HCT116 (cell line): ENCODE results near the gene HNRNPUL2. TPM values are rescaled to one million over a fixed set of nuclear protein-coding genes. Genes with fewer than 3 reads are reported as not detected.
A peak's percentile ranks its signal among the peaks of the same experiment; 100 is the strongest.

ENCODE experiments used
- ATAC-seq: fragments of 200-7000 bp; cut with Tn5 transposase; 2 replicates; pipeline ENCODE4 v1.9.1; 2020; ENCODE audit warnings: mild to moderate bottlenecking, moderate library complexity
- BruUV-seq: library from RNA; stranded (reverse); fragments of 400-500 nt; replicated peaks from 2 replicates; lab custom pipeline; 2021; lab: Mats Ljungman, UMichigan
- CTCF ChIA-PET: fragments of 300-600 bp; sonication (Branson Sonifier 250); formaldehyde crosslinking; loops from one replicate; lab custom pipeline; 2021; ENCODE audit warnings: antibody characterized with exemption; lab: Charles Lee
- POLR2A ChIA-PET: fragments of 300-600, 350-600 bp; sonication (Branson Sonifier 250); formaldehyde crosslinking; loops from one replicate; lab custom pipeline; 2021; ENCODE audit warnings: antibody characterized with exemption; lab: Charles Lee
- RAD21 ChIA-PET, 2 experiments: fragments of 300-600 bp; sonication (Branson Sonifier 250); formaldehyde crosslinking; loops; one replicate each; lab custom pipeline; 2023; ENCODE audit warnings: low total read pairs in 2 of 2; ENCODE audit not compliant: uncharacterized antibody in 2 of 2, unreplicated experiment in 2 of 2, low non-redundant PET in 1 of 2; lab: Charles Lee
- DNase-seq: peaks from one replicate; pipeline ENCODE4 v3.0.0-alpha.2; 2010; ENCODE audit warnings: low read depth, low spot score
- H2AFZ ChIP-seq: fragments of 200-600 bp; shearing (Covaris generic), sonication (generic); 2 replicates; pipeline ENCODE4 v1.6.1; 2017; ENCODE audit warnings: low read depth, mixed run types, mixed read lengths, antibody characterized with exemption, low read length; ENCODE audit not compliant: poor library complexity, severe bottlenecking
- H3K27ac ChIP-seq: 2 replicates; pipeline ENCODE4 v1.5.1; 2012; ENCODE audit warnings: low read depth, low read length
- H3K27me3 ChIP-seq: fragments of 200-600 bp; sonication (generic); 2 replicates; pipeline ENCODE4 v1.6.1; 2016; ENCODE audit warnings: mixed run types, low read length, mixed read lengths; ENCODE audit not compliant: insufficient read depth
- H3K36me3 ChIP-seq, 2 experiments: fragments of 200-500 bp in 1 of 2; fragments of 200-600 bp in 1 of 2; sonication (Bioruptor generic) in 1 of 2; sonication (generic) in 1 of 2; 2 replicates each; pipeline versions ENCODE4 v1.5.1 to v1.6.1; 2014 to 2016; ENCODE audit warnings: low read length in 2 of 2, inconsistent platforms in 1 of 2, mixed read lengths in 1 of 2, mixed run types in 1 of 2; ENCODE audit not compliant: insufficient read depth in 2 of 2, control insufficient read depth in 1 of 2
- H3K4me1 ChIP-seq, 2 experiments: fragments of 200-600 bp in 1 of 2; sonication (generic) in 1 of 2; 2 replicates each; pipeline versions ENCODE4 v1.5.1 to v1.6.1; 2012 to 2017; ENCODE audit warnings: low read length in 2 of 2, inconsistent platforms in 1 of 2, mild to moderate bottlenecking in 1 of 2, mixed read lengths in 1 of 2, mixed run types in 1 of 2, moderate library complexity in 1 of 2; ENCODE audit not compliant: insufficient read depth in 2 of 2, control insufficient read depth in 1 of 2
- H3K4me2 ChIP-seq: fragments of 200-600 bp; sonication (generic); 2 replicates; pipeline ENCODE4 v1.6.1; 2017; ENCODE audit warnings: mixed run types, low read length, mixed read lengths
- H3K4me3 ChIP-seq, 2 experiments: fragments of 200-600 bp in 1 of 2; sonication (generic) in 1 of 2; replicated peaks in 1 of 2; 2 replicates each; pipeline ENCODE4 v1.5.1; 2011 to 2016; ENCODE audit warnings: low read length in 2 of 2, control low read depth in 1 of 2, low read depth in 1 of 2, mild to moderate bottlenecking in 1 of 2, mixed read lengths in 1 of 2, mixed run types in 1 of 2
- H3K79me2 ChIP-seq: fragments of 200-600 bp; sonication (generic); 2 replicates; pipeline ENCODE4 v1.6.1; 2017; ENCODE audit warnings: mild to moderate bottlenecking, mixed run types, low read length, moderate library complexity, mixed read lengths; ENCODE audit not compliant: insufficient read depth
- H3K9ac ChIP-seq: fragments of 200-600 bp; sonication (generic); 2 replicates; pipeline ENCODE4 v1.6.1; 2016; ENCODE audit warnings: low read length, mixed read lengths
- H3K9me2 ChIP-seq: fragments of 200-600 bp; sonication (generic), shearing (Covaris generic); 2 replicates; pipeline ENCODE4 v1.6.1; 2017; ENCODE audit warnings: mixed run types, mild to moderate bottlenecking, moderate library complexity; ENCODE audit not compliant: insufficient read depth
- H3K9me3 ChIP-seq, 2 experiments: fragments of 200-500 bp in 1 of 2; fragments of 200-600 bp in 1 of 2; sonication (Bioruptor generic) in 1 of 2; sonication (generic) in 1 of 2; 2 replicates each; pipeline ENCODE4 v1.6.1; 2014 to 2017; ENCODE audit warnings: low read length in 2 of 2, mixed read lengths in 2 of 2, inconsistent platforms in 1 of 2, low read depth in 1 of 2, mild to moderate bottlenecking in 1 of 2, mixed run types in 1 of 2, moderate library complexity in 1 of 2; ENCODE audit not compliant: control insufficient read depth in 1 of 2, insufficient read depth in 1 of 2
- H4K20me1 ChIP-seq: fragments of 200-600 bp; sonication (generic), shearing (Covaris generic); 2 replicates; pipeline ENCODE4 v1.6.1; 2017; ENCODE audit warnings: mixed run types, mild to moderate bottlenecking, moderate library complexity; ENCODE audit not compliant: insufficient read depth
- EGR1 ChIP-seq: IDR thresholded peaks from 2 replicates; pipeline ENCODE4 v1.6.1; 2012; ENCODE audit warnings: low read depth
- ELF1 ChIP-seq: IDR thresholded peaks from 2 replicates; pipeline ENCODE4 v1.6.1; 2012; ENCODE audit warnings: low read depth, borderline replicate concordance
- FOSL1 ChIP-seq: IDR thresholded peaks from 2 replicates; pipeline ENCODE4 v1.6.1; 2012; ENCODE audit warnings: low read depth
- RAD21 ChIP-seq: IDR thresholded peaks from 2 replicates; pipeline ENCODE4 v1.6.1; 2012; ENCODE audit warnings: low read depth, mild to moderate bottlenecking
- SP1 ChIP-seq: IDR thresholded peaks from 2 replicates; pipeline ENCODE4 v1.6.1; 2012; ENCODE audit warnings: low read depth
- YY1 ChIP-seq: IDR thresholded peaks from 2 replicates; pipeline ENCODE4 v1.6.1; 2011; ENCODE audit warnings: low read length, low read depth, moderate library complexity, mild to moderate bottlenecking; ENCODE audit not compliant: insufficient replicate concordance; ENCODE audit errors: extremely low read depth
- intact Hi-C: fragments of 100-400 bp; cut with micrococcal nuclease; formaldehyde crosslinking; loops from 2 replicates; pipeline ENCODE4 v1.10.0; 2022
- total RNA-seq: library from RNA; stranded (reverse); gene quantifications from one replicate; pipeline ENCODE4 v1.2.1, GENCODE V29; 2021; ENCODE audit not compliant: unreplicated experiment
- TF ChIP-seq, protein P1 (sequence below): IDR thresholded peaks from 2 replicates; pipeline ENCODE4 v1.6.1; 2012; ENCODE audit warnings: low read depth
- TF ChIP-seq, protein P2 (sequence below), 3 experiments: fragments of 200-600 bp in 1 of 3; sonication (generic) in 1 of 3; IDR thresholded peaks in 2 of 3; conservative IDR thresholded peaks in 1 of 3; 2 replicates each; pipeline ENCODE4 v1.5.1; 2012 to 2017; ENCODE audit warnings: low read depth in 2 of 3, low read length in 2 of 3, antibody characterized with exemption in 1 of 3, borderline replicate concordance in 1 of 3, control low read depth in 1 of 3, mild to moderate bottlenecking in 1 of 3, mixed read lengths in 1 of 3, mixed run types in 1 of 3, moderate library complexity in 1 of 3; ENCODE audit not compliant: insufficient read depth in 1 of 3

The HNRNPUL2 gene
- total RNA-seq, 1 experiment from 2014 or later, result 45.8 TPM

DNA sequence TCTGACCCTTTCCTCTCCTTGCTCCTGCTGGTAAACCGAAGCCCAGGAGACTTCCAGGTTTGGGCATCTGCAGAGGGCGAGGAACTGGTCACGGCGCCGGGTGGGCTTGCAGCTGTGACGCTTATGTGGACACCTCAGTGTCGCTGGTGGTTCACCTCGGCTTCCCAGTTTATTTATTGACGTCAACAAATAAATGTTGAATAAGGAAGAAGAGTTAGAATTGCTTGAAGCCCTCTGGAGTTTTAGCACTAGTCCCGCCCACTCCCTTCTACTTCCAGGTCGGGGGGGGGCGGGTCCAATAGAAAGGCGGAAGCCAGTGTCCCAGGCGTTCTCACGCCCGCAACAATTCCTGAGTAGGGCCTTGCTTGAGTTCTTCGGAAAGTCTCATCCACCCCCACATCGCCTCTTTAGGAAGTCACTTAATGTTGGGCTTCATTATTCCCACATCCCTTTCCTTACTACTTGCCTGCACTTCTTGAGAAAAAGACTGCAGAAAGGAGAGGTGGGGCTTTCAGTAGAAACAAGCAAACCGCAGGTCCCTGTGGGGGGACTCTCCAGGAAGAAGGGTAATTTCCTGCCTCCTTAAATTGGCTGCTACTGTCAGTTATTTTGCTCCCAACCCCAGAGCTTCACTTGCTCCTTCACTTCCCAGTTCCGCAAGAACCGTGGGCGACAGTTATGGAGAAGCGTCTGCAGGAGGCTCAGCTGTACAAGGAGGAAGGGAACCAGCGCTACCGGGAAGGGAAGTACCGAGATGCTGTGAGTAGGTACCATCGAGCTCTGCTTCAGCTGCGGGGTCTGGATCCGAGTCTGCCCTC is 1.1 kb upstream of the HNRNPUL2 start, which contains the start of gene TTC9C (continued):
- TF ChIP-seq, protein P1, sequence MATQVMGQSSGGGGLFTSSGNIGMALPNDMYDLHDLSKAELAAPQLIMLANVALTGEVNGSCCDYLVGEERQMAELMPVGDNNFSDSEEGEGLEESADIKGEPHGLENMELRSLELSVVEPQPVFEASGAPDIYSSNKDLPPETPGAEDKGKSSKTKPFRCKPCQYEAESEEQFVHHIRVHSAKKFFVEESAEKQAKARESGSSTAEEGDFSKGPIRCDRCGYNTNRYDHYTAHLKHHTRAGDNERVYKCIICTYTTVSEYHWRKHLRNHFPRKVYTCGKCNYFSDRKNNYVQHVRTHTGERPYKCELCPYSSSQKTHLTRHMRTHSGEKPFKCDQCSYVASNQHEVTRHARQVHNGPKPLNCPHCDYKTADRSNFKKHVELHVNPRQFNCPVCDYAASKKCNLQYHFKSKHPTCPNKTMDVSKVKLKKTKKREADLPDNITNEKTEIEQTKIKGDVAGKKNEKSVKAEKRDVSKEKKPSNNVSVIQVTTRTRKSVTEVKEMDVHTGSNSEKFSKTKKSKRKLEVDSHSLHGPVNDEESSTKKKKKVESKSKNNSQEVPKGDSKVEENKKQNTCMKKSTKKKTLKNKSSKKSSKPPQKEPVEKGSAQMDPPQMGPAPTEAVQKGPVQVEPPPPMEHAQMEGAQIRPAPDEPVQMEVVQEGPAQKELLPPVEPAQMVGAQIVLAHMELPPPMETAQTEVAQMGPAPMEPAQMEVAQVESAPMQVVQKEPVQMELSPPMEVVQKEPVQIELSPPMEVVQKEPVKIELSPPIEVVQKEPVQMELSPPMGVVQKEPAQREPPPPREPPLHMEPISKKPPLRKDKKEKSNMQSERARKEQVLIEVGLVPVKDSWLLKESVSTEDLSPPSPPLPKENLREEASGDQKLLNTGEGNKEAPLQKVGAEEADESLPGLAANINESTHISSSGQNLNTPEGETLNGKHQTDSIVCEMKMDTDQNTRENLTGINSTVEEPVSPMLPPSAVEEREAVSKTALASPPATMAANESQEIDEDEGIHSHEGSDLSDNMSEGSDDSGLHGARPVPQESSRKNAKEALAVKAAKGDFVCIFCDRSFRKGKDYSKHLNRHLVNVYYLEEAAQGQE, result no peak
- no peak for TF ChIP-seq RAD21
- peak; percentile 45 for TF ChIP-seq SP1

DNA sequence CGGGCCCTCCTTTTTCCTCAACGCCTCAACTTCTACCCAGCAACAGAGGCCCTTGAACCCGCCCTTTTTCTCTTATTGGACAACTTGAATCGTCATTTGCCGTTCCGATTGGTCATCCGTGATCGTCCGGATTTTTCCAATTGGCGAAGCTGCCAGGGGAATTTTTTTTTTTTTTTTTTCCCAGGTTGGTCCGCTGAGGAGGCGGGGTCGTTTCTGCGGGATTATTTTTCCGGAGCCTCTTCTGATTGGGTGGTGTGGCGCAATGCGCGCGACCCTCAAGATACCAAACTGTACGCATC is 564 bp upstream of the HNRNPUL2 start:
- RAD21 ChIA-PET, result no interaction called here

More for the DNA sequence above, 564 bp upstream of the HNRNPUL2 start:
- H3K4me2 ChIP-seq, result peak overlapping the region; percentile 100
- POLR2A ChIA-PET, result interaction anchor here (0.8 to 4.3 kb wide), 21 partner anchors 18 to 154 kb away, joined by 3 to 59 read pairs (median 4); partner anchors contain the start of genes C11orf98, CSKMT, EEF1G and LBHD1
- peak overlapping the region; percentile 96 for H3K27ac ChIP-seq
- peaks cover 18 to 26% of the 10 kb centered on the region in 2 experiments for H3K36me3 ChIP-seq
- peaks cover 73% of the 10 kb centered on the region for H3K79me2 ChIP-seq
- H3K27me3 ChIP-seq, result no peaks in the 10 kb centered on the region
- intact Hi-C loops, result loop anchor here (2.0 to 5.0 kb wide), 2 partner anchors 34 to 113 kb away; partner anchors contain the start of gene POLR2G
- H2AFZ ChIP-seq, result peak overlapping the region; percentile 95
- peak overlapping the region; percentile 98 to 100 for H3K4me3 ChIP-seq
- CTCF ChIA-PET, result interaction anchor here (0.9 to 2.5 kb wide), 10 partner anchors 22 to 333 kb away, joined by 3 to 10 read pairs (median 4); partner anchors contain the start of genes TAF6L, TMEM179B, TUT1 and ZBTB3
- TF ChIP-seq FOSL1, result no peak
- no peak for TF ChIP-seq EGR1
- TF ChIP-seq YY1, result peak; percentile 1
- TF ChIP-seq ELF1, result no peak
- TF ChIP-seq, protein P2, sequence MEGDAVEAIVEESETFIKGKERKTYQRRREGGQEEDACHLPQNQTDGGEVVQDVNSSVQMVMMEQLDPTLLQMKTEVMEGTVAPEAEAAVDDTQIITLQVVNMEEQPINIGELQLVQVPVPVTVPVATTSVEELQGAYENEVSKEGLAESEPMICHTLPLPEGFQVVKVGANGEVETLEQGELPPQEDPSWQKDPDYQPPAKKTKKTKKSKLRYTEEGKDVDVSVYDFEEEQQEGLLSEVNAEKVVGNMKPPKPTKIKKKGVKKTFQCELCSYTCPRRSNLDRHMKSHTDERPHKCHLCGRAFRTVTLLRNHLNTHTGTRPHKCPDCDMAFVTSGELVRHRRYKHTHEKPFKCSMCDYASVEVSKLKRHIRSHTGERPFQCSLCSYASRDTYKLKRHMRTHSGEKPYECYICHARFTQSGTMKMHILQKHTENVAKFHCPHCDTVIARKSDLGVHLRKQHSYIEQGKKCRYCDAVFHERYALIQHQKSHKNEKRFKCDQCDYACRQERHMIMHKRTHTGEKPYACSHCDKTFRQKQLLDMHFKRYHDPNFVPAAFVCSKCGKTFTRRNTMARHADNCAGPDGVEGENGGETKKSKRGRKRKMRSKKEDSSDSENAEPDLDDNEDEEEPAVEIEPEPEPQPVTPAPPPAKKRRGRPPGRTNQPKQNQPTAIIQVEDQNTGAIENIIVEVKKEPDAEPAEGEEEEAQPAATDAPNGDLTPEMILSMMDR (IDR thresholded peaks at IDR 0.05 in 2 of 3, conservative IDR thresholded peaks at IDR 0.05 in 1 of 3; ENCODE audit: borderline replicate concordance in 1 of 3, insufficient read depth in 1 of 3, low read depth in 2 of 3, low read length in 2 of 3), result no peak
- TF ChIP-seq SP1, result peak; percentile 81
- peaks cover 14 to 25% of the 10 kb centered on the region in 2 experiments for H3K4me1 ChIP-seq
- H3K9me2 ChIP-seq, result no peaks in the 10 kb centered on the region
- BruUV-seq, result no TSS peak
- H3K9me3 ChIP-seq, result no peaks in the 10 kb centered on the region
- peak; percentile 98 for DNase-seq
- ATAC-seq, result peak; percentile 68
- H4K20me1 ChIP-seq, result peaks cover 8% of the 10 kb centered on the region; the same call in 1 of the 2 replicates
- H3K9ac ChIP-seq, result peak overlapping the region; percentile 93
